Keratinocyte (primary cell): ENCODE data around the gene CFAP410. TPM values are rescaled to one million over a fixed set of nuclear protein-coding genes. Genes with fewer than 3 reads are reported as not detected.

Experiments used
- DNase-seq: peaks from one replicate; pipeline ENCODE4 v3.0.0-alpha.2; 2011; ENCODE audit warnings: low read depth, missing footprints, low spot score
- FAIRE-seq: peaks from 2 replicates; lab custom pipeline; 2011; peaks lifted over from hg19 to GRCh38; lab: Jason Lieb, UNC
- H2AFZ ChIP-seq: 2 replicates; pipeline ENCODE4 v1.6.0; 2012; ENCODE audit warnings: low read length, control low read depth, inconsistent platforms; ENCODE audit not compliant: control insufficient read depth
- H3K27ac ChIP-seq: 2 replicates; pipeline ENCODE4 v1.5.1; 2011; ENCODE audit warnings: low read length; ENCODE audit not compliant: control insufficient read depth, insufficient read depth
- H3K27me3 ChIP-seq: 3 replicates; pipeline ENCODE4 v1.6.0; 2011; ENCODE audit warnings: low read length; ENCODE audit not compliant: control insufficient read depth, insufficient read depth; ENCODE audit errors: extremely low read depth
- H3K36me3 ChIP-seq, 2 experiments: 2 replicates in 1 of 2; 3 replicates in 1 of 2; pipeline ENCODE4 v1.5.1; 2011; ENCODE audit warnings: low read length in 2 of 2, mild to moderate bottlenecking in 1 of 2; ENCODE audit not compliant: control insufficient read depth in 2 of 2, insufficient read depth in 2 of 2; ENCODE audit errors: extremely low read depth in 1 of 2
- H3K4me1 ChIP-seq: 3 replicates; pipeline ENCODE4 v1.5.1; 2011; ENCODE audit warnings: low read length; ENCODE audit not compliant: control insufficient read depth, insufficient read depth; ENCODE audit errors: extremely low read depth
- H3K4me2 ChIP-seq: 3 replicates; pipeline ENCODE4 v1.6.0; 2011; ENCODE audit warnings: low read depth, low read length; ENCODE audit not compliant: control insufficient read depth, insufficient read depth; ENCODE audit errors: extremely low read depth
- H3K4me3 ChIP-seq, 3 experiments: fragments of 200-600 bp in 1 of 3; sonication (generic) in 1 of 3; 2 replicates in 2 of 3; 3 replicates in 1 of 3; pipeline ENCODE4 v1.5.1; 2011 to 2016; ENCODE audit warnings: low read length in 3 of 3, mild to moderate bottlenecking in 3 of 3, control low read depth in 2 of 3, inconsistent platforms in 1 of 3, low read depth in 1 of 3, mixed read lengths in 1 of 3, mixed run types in 1 of 3, moderate library complexity in 1 of 3; ENCODE audit not compliant: control insufficient read depth in 2 of 3, insufficient read depth in 2 of 3; ENCODE audit errors: extremely low read depth in 1 of 3
- H3K79me2 ChIP-seq: 2 replicates; pipeline ENCODE4 v1.6.0; 2012; ENCODE audit warnings: low read length; ENCODE audit not compliant: control insufficient read depth, insufficient read depth
- H3K9ac ChIP-seq: 3 replicates; pipeline ENCODE4 v1.6.0; 2011; ENCODE audit warnings: low read length; ENCODE audit not compliant: control insufficient read depth, insufficient read depth; ENCODE audit errors: extremely low read depth
- H3K9me1 ChIP-seq: 3 replicates; pipeline ENCODE4 v1.6.0; 2011; ENCODE audit warnings: low read length; ENCODE audit not compliant: control insufficient read depth, insufficient read depth; ENCODE audit errors: extremely low read depth
- H3K9me3 ChIP-seq: 2 replicates; pipeline ENCODE4 v1.5.1; 2012; ENCODE audit warnings: low read depth, low read length; ENCODE audit not compliant: control insufficient read depth
- H4K20me1 ChIP-seq: 3 replicates; pipeline ENCODE4 v1.6.0; 2011; ENCODE audit warnings: low read length; ENCODE audit not compliant: control insufficient read depth, insufficient read depth; ENCODE audit errors: extremely low read depth
- CTCF ChIP-seq, 3 experiments: IDR thresholded peaks in 1 of 3; conservative IDR thresholded peaks in 1 of 3; optimal IDR thresholded peaks in 1 of 3; 2 replicates in 2 of 3; 3 replicates in 1 of 3; pipeline versions ENCODE3 to v1.5.1; 2011; ENCODE audit warnings: low read length in 3 of 3, mild to moderate bottlenecking in 3 of 3, moderate library complexity in 2 of 3, control low read depth in 1 of 3, inconsistent platforms in 1 of 3; ENCODE audit not compliant: insufficient read depth in 2 of 3; ENCODE audit errors: extremely low read depth in 1 of 3
- EZH2 ChIP-seq: IDR thresholded peaks from one replicate; pipeline ENCODE4 v1.6.1; 2012; ENCODE audit warnings: inconsistent platforms, mild to moderate bottlenecking, low read length, moderate library complexity
- dilution Hi-C: fragments of 300-500 bp; cut with MboI; formaldehyde crosslinking; loops from one replicate; pipeline ENCODE4 v1.7.0; 2020; ENCODE audit warnings: low sequenced_read_pairs; ENCODE audit not compliant: extremely low pct_ligation_motif_present
- polyA minus RNA-seq, 3 experiments: library from RNA; depleted of rRNA, polyadenylated mRNA; stranded (reverse); fragments of >200 nt; gene quantifications; 1 replicate in 1 of 3; 2 replicates in 1 of 3; 3 replicates in 1 of 3; pipeline ENCODE4 v1.2.3, GENCODE V29; 2011
- polyA plus RNA-seq, 5 experiments: library from polyadenylated mRNA; depleted of rRNA in 3 of 5; stranded (reverse) in 3 of 5; stranded (forward) in 1 of 5; unstranded in 1 of 5; fragments of >200 nt; gene quantifications; 1 replicate in 1 of 5; 2 replicates in 3 of 5; 3 replicates in 1 of 5; pipeline versions ENCODE4 v1.2.1 to v1.2.3, GENCODE V29; 2011 to 2012; ENCODE audit warnings: missing spikeins in 2 of 5, low read depth in 1 of 5, low replicate concordance in 1 of 5

The CFAP410 gene
- polyA plus RNA-seq = 2.2 to 5.7 TPM (median 2.9 TPM) in 3 replicates
- 1.3 TPM for polyA plus RNA-seq (2011; ENCODE audit: low read depth)
- 1.3 and 5.7 TPM in 2 replicates for polyA plus RNA-seq (2011; cell fraction: cytosol; rRNA removed)
- 8.0 and 11.9 TPM in 2 replicates for polyA plus RNA-seq (2011; cell fraction: nucleus; rRNA removed)
- 5.4 and 6.2 TPM in 2 replicates for polyA plus RNA-seq (2012; ENCODE audit: low replicate concordance)
- polyA minus RNA-seq = 1.6 to 2.9 TPM (median 2.3 TPM) in 3 replicates
- polyA minus RNA-seq (2011; cell fraction: cytosol; rRNA and poly(A)+ RNA removed) = 4.0 TPM
- polyA minus RNA-seq (2011; cell fraction: nucleus; rRNA and poly(A)+ RNA removed) = 2.4 and 3.4 TPM in 2 replicates

GRCh38 chr21:44338971-44339910 lies at the start of gene CFAP410:
Gene CFAP410, minus strand, starts transcription at chr21:44339390. Its CDS starts 196 bp downstream, at chr21:44339194.
- FAIRE-seq = no peak
- H3K27ac ChIP-seq = peak within 1 kb of the TSS; percentile 93
- dilution Hi-C loops = no loop called here
- H3K79me2 ChIP-seq = no peaks in the 10 kb centered on the region
- no peaks in the 10 kb centered on the region for H3K9me3 ChIP-seq
- no peaks in the 10 kb centered on the region for H4K20me1 ChIP-seq
- H3K36me3 ChIP-seq = no peaks in the 10 kb centered on the region
- peak within 1 kb of the TSS; percentile 99 for H3K4me2 ChIP-seq
- peak within 1 kb of the TSS; percentile 86 to 90 (median 89) for H3K4me3 ChIP-seq
- H2AFZ ChIP-seq = peak within 1 kb of the TSS; percentile 95
- DNase-seq = peak; percentile 69
- H3K27me3 ChIP-seq = no peaks in the 10 kb centered on the region
- H3K9ac ChIP-seq = peak within 1 kb of the TSS; percentile 98
- peaks cover 10% of the 10 kb centered on the region for H3K4me1 ChIP-seq
- H3K9me1 ChIP-seq = no peaks in the 10 kb centered on the region
- no peak for TF ChIP-seq CTCF (optimal IDR thresholded peaks at IDR 0.05 in 1 of 3, IDR thresholded peaks at IDR 0.05 in 1 of 3, conservative IDR thresholded peaks at IDR 0.05 in 1 of 3; ENCODE audit: extremely low read depth in 1 of 3, insufficient read depth in 2 of 3, low read length in 3 of 3)
- TF ChIP-seq EZH2 = no peak

DNA sequence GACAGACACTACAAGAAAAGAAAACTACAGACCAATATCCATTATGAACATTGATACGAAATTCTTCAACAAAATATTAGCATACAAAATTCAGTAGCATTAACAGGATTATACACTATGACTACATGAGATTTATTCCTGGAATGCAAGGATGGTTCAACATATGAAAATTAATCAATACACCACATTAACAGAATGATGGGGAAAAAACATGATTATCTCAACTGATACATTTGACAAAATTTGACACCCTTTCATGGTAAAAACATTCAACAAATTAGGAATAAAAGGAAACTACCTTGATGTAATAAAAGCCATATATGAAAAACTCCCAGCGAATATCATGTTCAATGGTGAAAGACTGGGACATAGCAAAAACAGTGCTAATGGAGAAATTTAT lies 45.8 kb upstream of the CFAP410 start:
- DNase-seq (no peak), FAIRE-seq (no peak)
- H3K4me3 ChIP-seq = no peak overlapping the region
- H3K27me3 ChIP-seq = no peaks in the 10 kb centered on the region
- no peaks in the 10 kb centered on the region for H4K20me1 ChIP-seq
- no peak overlapping the region for H2AFZ ChIP-seq
- H3K9me1 ChIP-seq = no peaks in the 10 kb centered on the region
- no peaks in the 10 kb centered on the region for H3K9me3 ChIP-seq
- no peaks in the 10 kb centered on the region for H3K4me1 ChIP-seq
- no peak overlapping the region for H3K9ac ChIP-seq
- H3K4me2 ChIP-seq = no peak overlapping the region
- H3K27ac ChIP-seq = no peak overlapping the region
- no peak for TF ChIP-seq CTCF (optimal IDR thresholded peaks at IDR 0.05 in 1 of 3, IDR thresholded peaks at IDR 0.05 in 1 of 3, conservative IDR thresholded peaks at IDR 0.05 in 1 of 3; ENCODE audit: extremely low read depth in 1 of 3, insufficient read depth in 2 of 3, low read length in 3 of 3)
- no peak for TF ChIP-seq EZH2
- dilution Hi-C loops = no loop called here
- no peaks in the 10 kb centered on the region for H3K79me2 ChIP-seq
- H3K36me3 ChIP-seq = no peaks in the 10 kb centered on the region
